DMS53 treated with DMSO at 0.1 percent for 48 hours (cell line): ENCODE results near the gene CLEC1B.
"Not testable (repeated sequence)": the region's sequence is repeated elsewhere in the genome, so short reads cannot be mapped to it uniquely, and the experiment has no call there.

ENCODE experiments used
- DNase-seq: peaks from one replicate; lab custom pipeline; 2025; ENCODE audit not compliant: unreplicated experiment; lab: John Stamatoyannopoulos, UW

Gene CLEC1B

DNA sequence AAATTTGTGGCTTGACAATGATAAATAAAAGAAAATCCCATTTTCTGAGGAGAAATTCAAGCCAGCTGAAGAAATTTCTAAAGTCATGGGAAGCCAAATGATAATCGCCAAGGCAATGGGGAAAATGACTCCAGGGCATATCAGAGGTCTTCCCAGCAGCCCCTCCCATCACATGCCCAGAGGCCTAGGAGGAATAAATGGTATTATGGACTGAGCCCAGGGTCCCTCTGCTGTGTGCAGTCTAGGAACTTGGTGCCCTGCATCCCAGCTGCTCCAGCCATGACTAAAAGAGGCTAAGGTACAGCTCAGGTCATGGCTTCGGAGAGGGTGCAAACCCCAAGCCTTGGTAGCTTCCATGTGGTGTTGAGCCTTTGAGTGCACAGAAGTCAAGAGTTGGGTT, 23.3 kb downstream of the CLEC1B start:
- DNase-seq: no peak

DNA sequence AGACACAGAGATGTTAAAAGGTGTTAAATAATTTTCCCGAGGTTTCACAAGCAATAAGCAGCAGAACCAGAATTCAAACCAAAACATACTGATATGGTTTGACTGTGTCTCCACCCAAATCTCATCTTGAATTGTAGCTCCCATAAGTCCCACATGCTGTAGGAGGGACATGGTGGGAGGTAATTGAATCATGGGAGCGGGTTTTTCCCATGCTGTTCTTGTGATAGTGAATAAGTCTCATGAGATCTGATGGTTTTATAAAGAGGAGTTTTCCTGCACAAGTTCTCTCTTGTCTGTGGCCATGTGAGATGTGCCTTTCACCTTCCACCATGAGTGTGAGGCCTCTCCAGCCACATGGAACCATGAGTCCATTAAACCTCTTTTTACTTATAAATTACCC, 24.2 kb downstream of the CLEC1B start:
- DNase-seq: not testable (repeated sequence)

DNA sequence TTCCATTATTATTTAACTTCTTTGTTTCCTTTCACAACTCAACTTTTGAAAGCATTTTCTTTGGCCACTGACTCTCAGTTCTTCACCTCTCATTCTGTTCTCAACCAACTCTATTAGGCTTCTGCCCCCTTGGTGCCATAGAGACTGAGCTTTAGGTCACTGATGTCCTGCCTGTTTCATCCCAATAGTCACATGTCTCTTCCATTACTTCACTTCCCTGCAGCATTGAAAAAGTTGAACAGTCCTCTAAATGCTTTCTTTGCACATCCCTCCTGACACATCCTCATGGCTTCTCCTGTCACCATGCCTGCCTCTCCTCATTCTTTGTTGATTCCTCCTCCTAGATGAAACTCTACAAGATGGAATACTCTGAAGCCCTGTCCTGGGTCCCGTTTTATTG, 25.0 kb downstream of the CLEC1B start:
- no peak for DNase-seq

DNA sequence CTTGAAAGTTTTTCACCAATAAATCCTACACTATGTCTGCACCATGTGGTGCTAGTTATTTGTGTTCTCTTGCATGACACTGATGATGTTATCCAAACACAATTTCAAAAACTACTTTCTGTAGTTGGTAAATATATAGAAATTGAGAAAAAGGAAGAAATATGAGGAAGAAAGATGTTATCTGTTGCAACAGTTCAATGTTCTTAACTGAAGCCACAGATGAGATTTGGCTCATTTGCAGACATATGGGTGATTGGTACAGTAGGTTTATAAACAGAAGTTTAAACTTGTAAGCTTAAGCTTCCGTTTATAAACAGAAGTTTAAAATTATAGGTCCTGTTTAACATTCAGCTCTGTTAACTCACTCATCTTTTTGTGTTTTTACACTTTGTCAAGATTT, 27.7 kb downstream of the CLEC1B start, which contains the start of gene CLEC12A:
Gene CLEC12A, plus strand, starts transcription at position 229 of the 400 bp plus-strand sequence. CDS start 188 bp downstream, outside the sequence.
- DNase-seq: no peak

DNA sequence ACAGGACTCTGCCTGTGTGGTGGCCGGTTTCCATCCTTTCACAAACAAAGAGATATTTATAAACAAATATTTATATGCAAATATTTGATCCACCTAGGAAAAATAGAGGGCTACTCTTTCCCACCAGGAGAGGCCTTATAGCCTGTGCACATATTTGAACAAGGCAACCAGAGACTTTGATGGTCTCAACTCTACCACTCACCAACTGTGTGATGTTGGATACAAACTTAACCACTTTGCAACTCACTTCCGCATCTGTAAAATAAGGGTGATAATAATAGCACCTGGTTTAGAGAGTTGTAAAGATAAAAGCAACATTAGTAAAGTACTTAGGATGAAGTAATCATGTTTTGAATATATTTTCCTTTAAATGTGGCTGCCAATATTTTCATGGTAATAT, 29.2 kb downstream of the CLEC1B start:
- DNase-seq: peak; percentile 100

DNA sequence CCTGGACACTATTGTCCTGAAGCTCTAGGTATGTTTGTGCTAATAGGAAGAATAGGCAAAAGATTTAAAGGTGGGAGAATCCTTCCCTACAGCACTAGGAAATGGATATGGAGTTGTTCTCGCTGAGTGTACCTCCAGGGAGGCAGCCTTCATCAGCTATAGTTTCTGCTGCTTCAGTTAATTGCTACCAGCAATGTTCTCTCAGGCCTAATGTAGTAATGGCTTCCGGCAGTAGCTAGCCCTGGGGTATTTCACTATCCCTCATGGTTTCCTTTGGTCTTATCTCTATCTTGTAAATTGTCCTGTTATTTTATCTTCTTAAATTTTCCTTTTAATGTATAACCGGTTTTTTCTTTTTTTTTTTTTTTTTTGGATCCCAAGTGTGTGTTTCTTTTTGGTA, 37.0 kb downstream of the CLEC1B start:
- DNase-seq: no peak

DNA sequence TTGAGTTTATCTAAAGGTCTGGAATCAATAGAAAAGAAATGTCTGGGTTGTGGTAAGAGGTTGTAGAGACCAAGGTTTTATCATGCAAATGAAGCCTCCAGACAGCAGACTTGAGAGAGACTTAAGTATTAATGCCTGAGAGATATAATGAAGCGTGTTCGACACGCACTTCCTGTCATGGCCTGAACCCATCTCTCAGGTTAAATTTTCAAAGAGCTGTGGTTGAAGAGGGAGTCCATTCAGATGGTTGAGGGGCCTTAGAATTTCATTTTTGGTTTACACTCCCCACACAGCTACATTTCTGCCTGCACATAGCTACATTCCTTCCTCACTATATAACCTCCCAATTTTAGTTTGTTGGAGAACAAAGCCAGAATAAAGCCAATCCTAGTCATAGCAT, 37.8 kb downstream of the CLEC1B start:
- DNase-seq: no peak

DNA sequence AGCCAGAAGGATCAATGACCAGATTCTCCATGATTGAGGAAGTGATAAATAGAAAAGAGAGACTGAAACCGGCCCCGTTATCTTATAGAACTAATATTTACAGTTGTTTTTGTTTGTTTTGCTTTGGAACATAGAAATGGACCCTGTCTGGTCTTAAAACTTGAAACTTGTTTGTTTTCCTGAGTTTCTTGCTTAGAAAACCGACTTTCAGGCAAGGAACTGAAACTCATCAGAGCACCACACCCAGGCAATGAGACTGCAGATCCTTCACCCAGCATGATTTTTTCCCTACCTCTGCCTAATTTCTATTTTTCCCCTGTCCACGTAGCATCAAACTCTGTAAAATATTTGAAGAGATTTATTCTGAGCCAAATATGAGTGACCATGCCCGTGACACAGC, 38.3 kb downstream of the CLEC1B start:
- DNase-seq: no peak

DNA sequence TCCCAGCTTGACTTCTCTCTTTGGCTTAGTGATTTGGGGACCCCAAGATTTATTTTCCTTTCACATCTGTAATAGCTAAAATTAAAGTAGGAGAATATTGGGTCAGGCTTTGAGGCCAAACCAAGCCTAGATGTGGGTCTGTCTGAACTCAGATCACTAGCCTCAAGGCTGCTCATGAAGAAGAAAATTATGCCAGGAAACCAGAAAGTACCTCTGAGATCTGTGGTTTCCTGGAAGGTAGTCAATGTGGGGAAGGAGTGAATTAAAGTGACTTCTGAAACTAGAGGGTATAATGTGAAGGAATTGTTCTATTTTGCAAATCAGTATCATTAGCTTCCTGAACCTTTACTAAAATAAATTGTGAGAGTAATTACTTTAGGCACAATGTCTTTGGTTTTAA, 41.1 kb downstream of the CLEC1B start:
- no peak for DNase-seq

DNA sequence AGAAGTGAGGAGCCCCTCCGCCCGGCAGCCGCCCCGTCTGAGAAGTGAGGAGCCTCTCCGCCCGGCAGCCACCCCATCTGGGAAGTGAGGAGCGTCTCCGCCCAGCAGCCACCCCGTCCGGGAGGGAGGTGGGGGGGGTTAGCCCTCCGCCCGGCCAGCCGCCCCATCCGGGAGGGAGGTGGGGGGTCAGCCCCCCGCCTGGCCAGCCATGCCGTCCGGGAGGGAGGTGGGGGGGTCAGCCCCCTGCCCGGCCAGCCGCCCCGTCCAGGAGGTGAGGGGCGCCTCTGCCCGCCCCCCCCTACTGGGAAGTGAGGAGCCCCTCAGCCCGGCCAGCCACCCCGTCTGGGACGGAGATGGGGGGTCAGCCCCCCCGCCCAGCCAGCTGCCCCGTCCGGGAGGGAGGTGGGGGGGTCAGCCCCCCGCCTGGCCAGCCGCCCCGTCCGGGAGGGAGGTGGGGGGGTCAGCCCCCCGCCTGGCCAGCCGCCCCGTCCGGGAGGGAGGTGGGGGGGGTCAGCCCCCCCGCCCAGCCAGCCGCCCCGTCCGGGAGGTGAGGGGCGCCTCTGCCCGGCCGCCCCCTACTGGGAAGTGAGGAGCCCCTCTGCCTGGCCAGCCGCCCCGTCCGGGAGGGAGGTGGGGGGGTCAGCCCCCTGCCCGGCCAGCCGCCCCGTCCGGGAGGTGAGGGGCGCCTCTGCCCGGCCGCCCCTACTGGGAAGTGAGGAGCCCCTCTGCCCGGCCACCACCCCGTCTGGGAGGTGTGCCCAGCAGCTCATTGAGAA, 45.8 kb downstream of the CLEC1B start:
- DNase-seq: not testable (repeated sequence)

DNA sequence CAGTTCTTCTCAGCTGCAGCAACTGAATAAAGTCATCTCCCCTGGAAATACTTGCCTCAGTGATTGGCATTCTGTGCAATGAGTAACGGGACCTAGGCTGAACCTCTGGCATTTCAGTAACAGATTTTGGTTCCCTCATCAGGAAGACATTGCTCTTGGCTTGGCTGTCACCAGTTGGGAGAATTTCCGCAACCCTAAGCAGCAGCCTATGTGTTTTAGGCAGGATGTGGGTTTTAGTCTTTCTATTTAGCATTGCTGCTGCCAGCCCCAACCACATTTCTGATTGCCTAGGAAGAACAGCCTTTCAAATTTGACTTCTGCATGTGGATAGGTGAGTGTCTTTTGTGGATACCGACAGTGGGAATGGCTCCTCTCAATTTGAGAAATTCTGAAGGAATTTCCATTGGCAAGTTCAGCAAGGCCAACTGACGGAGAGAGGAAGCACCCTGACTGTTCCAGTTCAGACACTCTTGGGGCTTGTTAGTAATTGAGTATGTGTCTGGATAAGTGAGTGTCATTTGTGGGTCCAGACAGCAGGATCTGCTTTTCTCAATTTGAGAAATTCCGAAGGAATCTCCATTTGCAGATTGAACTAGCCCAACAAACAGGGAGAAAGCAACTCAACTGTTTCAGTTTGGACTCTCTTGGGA, 47.8 kb downstream of the CLEC1B start:
- no peak for DNase-seq

DNA sequence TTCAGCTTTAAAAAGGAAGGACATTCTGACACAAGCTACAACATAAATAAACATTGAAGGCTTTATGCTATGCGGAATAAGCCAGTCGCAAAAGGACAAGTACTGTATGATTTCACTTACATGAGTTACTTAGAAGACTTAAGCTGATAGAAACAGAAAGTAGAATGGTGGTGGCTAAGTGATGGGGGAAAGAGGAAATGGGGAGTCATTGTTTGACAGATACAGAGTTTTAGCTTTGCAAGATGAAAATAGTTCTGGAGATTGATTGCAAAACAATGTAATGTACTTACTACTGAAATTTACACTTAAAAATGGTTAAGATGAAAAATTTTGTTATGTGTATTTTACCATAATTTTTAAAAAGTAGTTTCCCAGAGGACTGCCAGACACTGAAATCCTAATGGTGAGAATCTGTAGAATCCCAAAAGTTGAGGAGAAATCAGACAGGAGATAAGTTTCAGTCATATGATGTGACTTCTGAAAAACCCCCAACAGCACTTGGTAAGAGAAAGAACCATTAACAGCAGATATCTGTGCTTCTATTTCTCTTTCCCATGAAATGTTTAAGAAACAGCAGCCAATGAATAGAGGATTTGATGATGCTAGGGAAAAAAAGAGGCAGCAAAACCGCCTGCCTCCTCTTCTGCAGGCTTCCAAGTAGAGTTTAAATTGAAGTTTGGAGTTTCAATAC, 50.2 kb downstream of the CLEC1B start:
- DNase-seq: no peak

DNA sequence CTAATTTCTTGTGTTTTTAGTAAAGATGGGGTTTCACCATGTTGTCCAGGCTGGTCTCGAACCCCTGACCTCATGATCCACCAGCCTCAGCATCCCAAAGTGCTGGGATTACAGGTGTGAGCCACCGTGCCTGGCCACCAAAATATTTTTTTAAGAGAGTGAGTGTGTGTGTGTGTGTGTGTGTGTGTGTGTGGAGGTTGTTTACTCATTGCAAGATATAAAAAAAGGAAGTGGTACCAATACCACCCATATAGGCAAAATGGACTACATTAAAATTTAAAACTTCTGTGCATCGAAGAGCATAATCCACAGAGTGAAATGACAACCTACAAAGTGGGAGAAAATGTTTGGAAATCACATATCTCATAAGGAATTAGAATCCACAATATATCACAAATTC, 51.2 kb downstream of the CLEC1B start:
- no peak for DNase-seq

DNA sequence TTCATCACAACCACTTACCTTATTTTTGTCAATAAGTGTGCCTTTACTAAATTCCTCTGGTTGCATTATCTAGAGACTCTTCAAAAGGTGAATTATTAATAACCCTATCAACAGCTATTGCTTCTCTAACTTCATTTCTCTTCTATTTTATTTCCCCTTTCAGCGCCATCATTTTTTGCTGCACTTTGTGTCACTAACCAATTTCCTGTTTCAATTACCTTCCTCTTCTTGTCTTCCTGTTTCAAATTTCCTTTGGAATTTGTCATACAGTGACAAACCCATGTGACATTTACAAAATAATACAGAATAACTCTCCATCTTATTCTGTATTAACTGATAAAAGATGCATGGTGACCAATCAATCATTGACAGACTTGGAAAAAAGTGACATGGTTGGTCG, 54.5 kb downstream of the CLEC1B start:
- no peak for DNase-seq

DNA sequence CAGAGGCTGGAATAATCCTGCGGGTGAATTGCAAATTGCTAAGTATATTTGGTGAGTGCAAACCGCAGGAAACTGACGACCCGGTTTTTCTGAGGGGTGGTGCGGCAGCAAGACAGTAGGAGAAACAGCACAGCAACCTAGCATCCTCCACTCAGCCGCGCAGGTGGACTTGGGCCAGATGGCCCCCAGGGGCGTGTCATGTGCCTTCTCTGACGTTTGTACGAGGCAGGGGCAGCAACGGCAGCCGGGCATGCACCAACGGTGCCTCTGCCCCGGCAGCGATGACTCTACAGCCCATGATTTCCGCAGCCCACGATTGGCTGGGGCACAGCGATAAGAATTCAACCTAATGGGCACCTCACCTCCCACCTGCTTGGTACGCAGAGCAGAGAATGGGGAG, 55.7 kb downstream of the CLEC1B start:
- peak; percentile 89 for DNase-seq
